IMR-90 (cell line): ENCODE results near the gene TMEM129. TPM values are rescaled to one million over a fixed set of nuclear protein-coding genes. Genes with fewer than 3 reads are reported as not detected.
A peak's percentile ranks its signal among the peaks of the same experiment; 100 is the strongest.

Source experiments
- ATAC-seq: fragments of 200-7000 bp; cut with Tn5 transposase; 2 replicates; pipeline ENCODE4 v1.9.1; 2020; ENCODE audit warnings: low read depth, mild to moderate bottlenecking, moderate library complexity
- BruUV-seq: library from RNA; stranded (reverse); fragments of 400-500 nt; replicated peaks from 2 replicates; lab custom pipeline; 2021; lab: Mats Ljungman, UMichigan
- CTCF ChIA-PET: fragments of 300-600 bp; formaldehyde crosslinking; extraction: SDS; loops from one replicate; lab custom pipeline; 2021; ENCODE audit warnings: antibody characterized with exemption; lab: Yijun Ruan, JAX
- POLR2A ChIA-PET: fragments of 300-600 bp; sonication (Branson Sonifier 250); formaldehyde crosslinking; loops from one replicate; lab custom pipeline; 2022; ENCODE audit warnings: antibody characterized with exemption; ENCODE audit not compliant: unreplicated experiment; lab: Charles Lee
- DNase-seq: peaks from one replicate; pipeline ENCODE4 v3.0.0; 2013
- H2AFZ ChIP-seq: replicated peaks from 2 replicates; pipeline ENCODE3; 2013; ENCODE audit warnings: low read length, mild to moderate bottlenecking; ENCODE audit not compliant: poor library complexity
- H2AK5ac ChIP-seq: 2 replicates; pipeline ENCODE4 v1.6.1; 2013; ENCODE audit warnings: low read depth, low read length, inconsistent platforms
- H2AK9ac ChIP-seq: replicated peaks from 2 replicates; pipeline ENCODE3; 2013; ENCODE audit warnings: mild to moderate bottlenecking, low read depth, low read length, moderate library complexity; ENCODE audit not compliant: poor library complexity
- H2BK120ac ChIP-seq: 2 replicates; pipeline ENCODE4 v1.6.1; 2013; ENCODE audit warnings: low read depth, low read length, inconsistent platforms
- H2BK15ac ChIP-seq: 3 replicates; pipeline ENCODE4 v1.6.1; 2013; ENCODE audit warnings: low read depth, low read length, inconsistent platforms
- H2BK20ac ChIP-seq: 2 replicates; pipeline ENCODE4 v1.6.1; 2013; ENCODE audit warnings: low read depth, mild to moderate bottlenecking, inconsistent platforms, low read length, moderate library complexity
- H2BK5ac ChIP-seq: 2 replicates; pipeline ENCODE4 v1.6.1; 2013; ENCODE audit warnings: mild to moderate bottlenecking, low read depth, low read length, inconsistent platforms; ENCODE audit not compliant: poor library complexity, severe bottlenecking
- H3K14ac ChIP-seq: replicated peaks from 2 replicates; pipeline ENCODE4 v1.6.1; 2013; ENCODE audit warnings: low read depth, low read length, inconsistent platforms
- H3K18ac ChIP-seq: 2 replicates; pipeline ENCODE4 v1.6.1; 2013; ENCODE audit warnings: low read depth, low read length, control low read depth
- H3K23ac ChIP-seq: 2 replicates; pipeline ENCODE4 v1.6.1; 2013; ENCODE audit warnings: low read depth, low read length, inconsistent platforms
- H3K27ac ChIP-seq: 2 replicates; pipeline ENCODE4 v1.5.1; 2013; ENCODE audit warnings: mild to moderate bottlenecking, control low read depth, low read length; ENCODE audit not compliant: insufficient read depth
- H3K27me3 ChIP-seq: 2 replicates; pipeline ENCODE4 v1.6.1; 2013; ENCODE audit warnings: low read length; ENCODE audit not compliant: control insufficient read depth, insufficient read depth
- H3K36me3 ChIP-seq: 2 replicates; pipeline ENCODE4 v1.6.1; 2013; ENCODE audit warnings: low read length, mixed read lengths; ENCODE audit not compliant: control insufficient read depth, insufficient read depth
- H3K4ac ChIP-seq: 2 replicates; pipeline ENCODE4 v1.6.1; 2013; ENCODE audit warnings: low read depth, low read length, inconsistent platforms
- H3K4me1 ChIP-seq: 2 replicates; pipeline ENCODE4 v1.6.1; 2013; ENCODE audit warnings: low read length, mixed read lengths; ENCODE audit not compliant: control insufficient read depth, insufficient read depth
- H3K4me2 ChIP-seq: 2 replicates; pipeline ENCODE4 v1.6.1; 2013; ENCODE audit warnings: low read depth, mild to moderate bottlenecking, control low read depth, low read length, moderate library complexity
- H3K4me3 ChIP-seq: 2 replicates; pipeline ENCODE4 v1.5.1; 2013; ENCODE audit warnings: low read depth, mild to moderate bottlenecking, control low read depth, low read length, moderate library complexity; ENCODE audit not compliant: insufficient read depth
- H3K56ac ChIP-seq: 2 replicates; pipeline ENCODE4 v1.6.1; 2013; ENCODE audit warnings: low read length, inconsistent platforms; ENCODE audit not compliant: insufficient read depth; ENCODE audit errors: extremely low read depth
- H3K79me1 ChIP-seq, 2 experiments: 2 replicates each; pipeline ENCODE4 v1.6.1; 2013; ENCODE audit warnings: low read length in 2 of 2, inconsistent platforms in 1 of 2, low read depth in 1 of 2
- H3K9ac ChIP-seq: 2 replicates; pipeline ENCODE4 v1.6.1; 2013; ENCODE audit warnings: low read depth, low read length, control low read depth
- H3K9me1 ChIP-seq: 2 replicates; pipeline ENCODE4 v1.6.1; 2013; ENCODE audit warnings: low read length, inconsistent platforms; ENCODE audit not compliant: insufficient read depth
- H3K9me3 ChIP-seq: 2 replicates; pipeline ENCODE4 v1.6.1; 2013; ENCODE audit warnings: low read length; ENCODE audit not compliant: control insufficient read depth, insufficient read depth
- H4K20me1 ChIP-seq: 2 replicates; pipeline ENCODE4 v1.6.1; 2013; ENCODE audit warnings: low read length, inconsistent platforms; ENCODE audit not compliant: insufficient read depth
- H4K5ac ChIP-seq: 2 replicates; pipeline ENCODE4 v1.6.1; 2013; ENCODE audit warnings: mild to moderate bottlenecking, low read depth, low read length, control low read depth
- H4K8ac ChIP-seq, 2 experiments: 2 replicates each; pipeline ENCODE4 v1.6.1; 2013; ENCODE audit warnings: low read depth in 2 of 2, low read length in 2 of 2, control low read depth in 1 of 2, inconsistent platforms in 1 of 2
- H4K91ac ChIP-seq: 2 replicates; pipeline ENCODE4 v1.6.1; 2013; ENCODE audit warnings: low read depth, low read length, inconsistent platforms; ENCODE audit not compliant: insufficient read depth
- BHLHE40 ChIP-seq: fragments of 150-350 bp; IDR thresholded peaks from 2 replicates; pipeline ENCODE4 v1.6.1; 2016; ENCODE audit warnings: mild to moderate bottlenecking, low read depth, low read length
- CEBPB ChIP-seq: IDR thresholded peaks from 2 replicates; pipeline ENCODE4 v1.6.1; 2012; ENCODE audit warnings: low read depth, low read length, improper control_type of control experiment
- CHD1 ChIP-seq: IDR thresholded peaks from 2 replicates; pipeline ENCODE4 v1.6.1; 2012; ENCODE audit warnings: low read depth, low read length, improper control_type of control experiment
- CTCF ChIP-seq: conservative IDR thresholded peaks from 2 replicates; pipeline ENCODE4 v1.5.1; 2012; ENCODE audit warnings: mild to moderate bottlenecking, low read depth, low read length, improper control_type of control experiment
- ELK1 ChIP-seq: fragments of 150-350 bp; IDR thresholded peaks from 2 replicates; pipeline ENCODE4 v1.6.1; 2016; ENCODE audit warnings: low read depth, mild to moderate bottlenecking, low read length, moderate library complexity, borderline replicate concordance
- FOS ChIP-seq: fragments of 150-350 bp; IDR thresholded peaks from 2 replicates; pipeline ENCODE4 v1.6.1; 2016; ENCODE audit warnings: low read depth, low read length
- MAFK ChIP-seq: IDR thresholded peaks from 2 replicates; pipeline ENCODE4 v1.6.1; 2012; ENCODE audit warnings: low read depth, low read length, improper control_type of control experiment
- MAZ ChIP-seq: IDR thresholded peaks from 2 replicates; pipeline ENCODE4 v1.6.1; 2012; ENCODE audit warnings: low read depth, mild to moderate bottlenecking, low read length, improper control_type of control experiment, moderate library complexity, borderline replicate concordance
- MXI1 ChIP-seq: IDR thresholded peaks from 2 replicates; pipeline ENCODE4 v1.6.1; 2012; ENCODE audit warnings: low read depth, mild to moderate bottlenecking, low read length, moderate library complexity, borderline replicate concordance
- NFE2L2 ChIP-seq: fragments of 150-350 bp; IDR thresholded peaks from 2 replicates; pipeline ENCODE4 v1.6.1; 2016; ENCODE audit warnings: low read depth, mild to moderate bottlenecking, low read length
- POLR2A ChIP-seq: IDR thresholded peaks from 2 replicates; pipeline ENCODE4 v1.6.1; 2012; ENCODE audit warnings: mild to moderate bottlenecking, low read depth, low read length
- RAD21 ChIP-seq: IDR thresholded peaks from 2 replicates; pipeline ENCODE4 v1.6.1; 2012; ENCODE audit warnings: low read length, improper control_type of control experiment
- RCOR1 ChIP-seq: IDR thresholded peaks from 2 replicates; pipeline ENCODE4 v1.6.1; 2012; ENCODE audit warnings: mild to moderate bottlenecking, low read length, improper control_type of control experiment; ENCODE audit not compliant: insufficient replicate concordance
- RFX5 ChIP-seq: IDR thresholded peaks from 2 replicates; pipeline ENCODE4 v1.8.0; 2012; ENCODE audit warnings: low read depth, mild to moderate bottlenecking, low read length, moderate library complexity
- SMC3 ChIP-seq: fragments of 150-350 bp; IDR thresholded peaks from 2 replicates; pipeline ENCODE4 v1.6.1; 2016; ENCODE audit warnings: low read depth, mild to moderate bottlenecking, antibody characterized with exemption, low read length, moderate library complexity
- USF2 ChIP-seq: fragments of 150-350 bp; IDR thresholded peaks from 2 replicates; pipeline ENCODE4 v1.6.1; 2017; ENCODE audit warnings: mild to moderate bottlenecking, antibody characterized with exemption, low read length, low read depth
- WGBS, 2 experiments: methylation state at CpG; one replicate each; pipeline versions ENCODE4 v1.1.5 to v1.1.7; 2013; ENCODE audit warnings: missing lambda C conversion rate in 2 of 2; ENCODE audit not compliant: insufficient read length in 1 of 2; ENCODE audit errors: extremely low coverage in 2 of 2; 5-methylcytosine and 5-hydroxymethylcytosine counted together
- dilution Hi-C: fragments of 300-500 bp; cut with HindIII; formaldehyde crosslinking; loops from one replicate; pipeline ENCODE4 v1.14.3; 2018; ENCODE audit warnings: low sequenced_read_pairs; ENCODE audit not compliant: unreplicated experiment
- in situ Hi-C: fragments of 300-500 bp; cut with MboI; formaldehyde crosslinking; loops from 3 replicates; pipeline ENCODE4 v1.14.3; 2019; ENCODE audit warnings: low sequenced_read_pairs, inconsistent platforms, mixed read lengths
- intact Hi-C: fragments of 100-400 bp; cut with micrococcal nuclease; formaldehyde crosslinking; loops from 2 replicates; pipeline ENCODE4 v1.10.0; 2022
- polyA plus RNA-seq, 3 experiments: library from polyadenylated mRNA; depleted of rRNA; stranded (reverse); fragments of >200 nt; gene quantifications; 2 replicates each; pipeline ENCODE4 v1.2.3, GENCODE V29; 2012; ENCODE audit warnings: low replicate concordance in 1 of 3
- total RNA-seq: library from RNA; depleted of rRNA; stranded (reverse); fragments of >200 nt; gene quantifications from 2 replicates; pipeline ENCODE4 v1.2.3, GENCODE V29; 2012

Gene TMEM129
- total and polyA plus RNA-seq, 2 of the 4 experiments (the other 2 are of a cell fraction), result 6.6 to 26.6 TPM

- ChIA-PET POLR2A (no interaction called here), CTCF (no interaction called here)
- 34% methylated on average over 13 of the region's 31 CpGs; no CpG with 5 or more reads in 1 of the 2 experiments for WGBS, 2 experiments
- H3K79me1 ChIP-seq, result no peaks in the 10 kb centered on the region
- in situ Hi-C loops, result no loop called here
- no peak overlapping the region for H2BK20ac ChIP-seq
- ATAC-seq, result no peak
- H3K18ac ChIP-seq, result no peak overlapping the region
- no peaks in the 10 kb centered on the region for H3K9me1 ChIP-seq
- H2BK5ac ChIP-seq, result no peak overlapping the region
- no peaks in the 10 kb centered on the region for H3K9me3 ChIP-seq
- DNase-seq, result no peak
- no peak overlapping the region for H4K8ac ChIP-seq
- peak overlapping the region; percentile 73 for H2AFZ ChIP-seq
- H2AK5ac ChIP-seq, result no peak overlapping the region
- H2BK15ac ChIP-seq, result no peak overlapping the region
- no peak overlapping the region for H3K56ac ChIP-seq
- no peak overlapping the region for H3K4me3 ChIP-seq
- no peaks in the 10 kb centered on the region; the same call in 1 of the 2 replicates for H3K27me3 ChIP-seq
- TF ChIP-seq MXI1, result no peak
- no peak for TF ChIP-seq CTCF
- TF ChIP-seq CHD1, result no peak
- no peak for TF ChIP-seq RAD21
- TF ChIP-seq USF2, result no peak
- TF ChIP-seq ELK1, result no peak
- no peak for TF ChIP-seq POLR2A
- TF ChIP-seq BHLHE40, result no peak
- TF ChIP-seq SMC3, result no peak
- TF ChIP-seq CEBPB, result no peak
- TF ChIP-seq MAZ, result no peak
- TF ChIP-seq NFE2L2, result no peak
- no peak for TF ChIP-seq RFX5
- TF ChIP-seq MAFK, result no peak
- TF ChIP-seq RCOR1, result no peak
- TF ChIP-seq FOS, result no peak
- peaks cover 4% of the 10 kb centered on the region; the same call in 1 of the 2 replicates for H3K4me1 ChIP-seq
- intact Hi-C loops, result no loop called here
- no peak overlapping the region for H3K23ac ChIP-seq
- no peak overlapping the region; the same call in 1 of the 2 replicates for H4K5ac ChIP-seq
- no peak overlapping the region for H3K4ac ChIP-seq
- no peak overlapping the region for H3K4me2 ChIP-seq
- no peaks in the 10 kb centered on the region for H3K36me3 ChIP-seq
- no peak overlapping the region for H3K14ac ChIP-seq
- H2BK120ac ChIP-seq, result no peak overlapping the region
- no peak overlapping the region for H4K91ac ChIP-seq
- dilution Hi-C loops, result no loop called here
- no TSS peak for BruUV-seq
- no peaks in the 10 kb centered on the region; the same call in 1 of the 2 replicates for H4K20me1 ChIP-seq
- H3K9ac ChIP-seq, result no peak overlapping the region
- no peak overlapping the region for H3K27ac ChIP-seq
- H2AK9ac ChIP-seq, result no peak overlapping the region
Observed at GRCh38 chr4:1763070-1763549, 42.0 kb upstream of the TMEM129 start.
